Endothelial cell of umbilical vein (primary cell): ENCODE results near the gene UNC13D. TPM values are rescaled to one million over a fixed set of nuclear protein-coding genes. Genes with fewer than 3 reads are reported as not detected.

Experiments used
- BruUV-seq: library from RNA; stranded (reverse); fragments of 400-500 nt; replicated peaks from 2 replicates; lab custom pipeline; 2021; lab: Mats Ljungman, UMichigan
- CTCF ChIA-PET: fragments of 300-600, 350-600 bp; sonication (Branson Sonifier 250); formaldehyde crosslinking; loops from one replicate; lab custom pipeline; 2021; ENCODE audit warnings: antibody characterized with exemption, inconsistent platforms; lab: Charles Lee
- POLR2A ChIA-PET: fragments of 300-600, 350-600 bp; sonication (Branson Sonifier 250); formaldehyde crosslinking; loops from one replicate; lab custom pipeline; 2021; ENCODE audit warnings: antibody characterized with exemption, inconsistent platforms; lab: Charles Lee
- DNase-seq: peaks from one replicate; pipeline ENCODE4 v3.0.0-alpha.2; 2011; ENCODE audit warnings: low read depth, low spot score
- FAIRE-seq: peaks from 2 replicates; lab custom pipeline; 2011; peaks lifted over from hg19 to GRCh38; lab: Jason Lieb, UNC
- H2AFZ ChIP-seq: 2 replicates; pipeline ENCODE4 v1.6.0; 2012; ENCODE audit warnings: low read depth, low read length, control low read depth, inconsistent platforms
- H3K27ac ChIP-seq: 2 replicates; pipeline ENCODE4 v1.5.1; 2011; ENCODE audit warnings: low read depth, mild to moderate bottlenecking, control low read depth, low read length, moderate library complexity; ENCODE audit not compliant: insufficient read depth
- H3K27me3 ChIP-seq, 2 experiments: 2 replicates each; pipeline versions ENCODE4 v1.6.0 to v1.6.1; 2011; ENCODE audit warnings: low read length in 2 of 2, mixed read lengths in 1 of 2; ENCODE audit not compliant: control insufficient read depth in 2 of 2, insufficient read depth in 2 of 2
- H3K36me3 ChIP-seq, 2 experiments: 2 replicates in 1 of 2; 3 replicates in 1 of 2; pipeline ENCODE4 v1.5.1; 2011; ENCODE audit warnings: low read length in 2 of 2, mild to moderate bottlenecking in 1 of 2, moderate library complexity in 1 of 2; ENCODE audit not compliant: control insufficient read depth in 2 of 2, insufficient read depth in 2 of 2; ENCODE audit errors: extremely low read depth in 1 of 2
- H3K4me1 ChIP-seq: 3 replicates; pipeline ENCODE4 v1.5.1; 2011; ENCODE audit warnings: mild to moderate bottlenecking, low read length; ENCODE audit not compliant: control insufficient read depth, insufficient read depth; ENCODE audit errors: extremely low read depth
- H3K4me2 ChIP-seq: 2 replicates; pipeline ENCODE4 v1.6.1; 2011; ENCODE audit warnings: low read length, control low read depth, mixed read lengths; ENCODE audit not compliant: insufficient read depth
- H3K4me3 ChIP-seq, 3 experiments: fragments of 200-600 bp in 1 of 3; sonication (generic), shearing (Covaris generic) in 1 of 3; replicated peaks in 1 of 3; 2 replicates each; pipeline ENCODE4 v1.5.1; 2011 to 2016; ENCODE audit warnings: control low read depth in 3 of 3, low read length in 3 of 3, mild to moderate bottlenecking in 2 of 3, inconsistent platforms in 1 of 3, low read depth in 1 of 3, moderate library complexity in 1 of 3; ENCODE audit not compliant: insufficient read depth in 1 of 3
- H3K79me2 ChIP-seq: 2 replicates; pipeline ENCODE4 v1.6.0; 2012; ENCODE audit warnings: low read length, inconsistent platforms; ENCODE audit not compliant: control insufficient read depth, insufficient read depth
- H3K9ac ChIP-seq: replicated peaks from 2 replicates; pipeline ENCODE3; 2011; ENCODE audit warnings: low read length, control low read depth; ENCODE audit not compliant: insufficient read depth; ENCODE audit errors: extremely low read depth
- H3K9me1 ChIP-seq: replicated peaks from 3 replicates; pipeline ENCODE4 v1.6.0; 2011; ENCODE audit warnings: mild to moderate bottlenecking, low read length; ENCODE audit not compliant: control insufficient read depth, insufficient read depth; ENCODE audit errors: extremely low read depth
- H3K9me3 ChIP-seq: replicated peaks from 2 replicates; pipeline ENCODE4 v1.5.1; 2012; ENCODE audit warnings: low read length, inconsistent platforms; ENCODE audit not compliant: control insufficient read depth, insufficient read depth
- H4K20me1 ChIP-seq: replicated peaks from 2 replicates; pipeline ENCODE3; 2011; ENCODE audit warnings: mild to moderate bottlenecking, low read length; ENCODE audit not compliant: control insufficient read depth, insufficient read depth; ENCODE audit errors: extremely low read depth
- CTCF ChIP-seq, 2 donors: IDR thresholded peaks; 1 replicate in 1 of 2; 2 replicates in 1 of 2; pipeline ENCODE4 v1.5.1; 2011; ENCODE audit warnings: low read length in 2 of 2, mild to moderate bottlenecking in 2 of 2, moderate library complexity in 2 of 2, control low read depth in 1 of 2, inconsistent platforms in 1 of 2, low read depth in 1 of 2; ENCODE audit not compliant: insufficient read depth in 1 of 2; ENCODE audit errors: extremely low read depth in 1 of 2
- EZH2 ChIP-seq: IDR thresholded peaks from 2 replicates; pipeline ENCODE4 v1.6.1; 2012; ENCODE audit warnings: borderline replicate concordance, low read depth, mild to moderate bottlenecking, moderate library complexity, low read length, inconsistent platforms; ENCODE audit not compliant: severe bottlenecking
- FOS ChIP-seq: IDR thresholded peaks from 2 replicates; pipeline ENCODE4 v1.6.1; 2011; ENCODE audit warnings: mild to moderate bottlenecking, low read length, moderate library complexity, borderline replicate concordance; ENCODE audit not compliant: insufficient read depth
- GATA2 ChIP-seq: IDR thresholded peaks from 2 replicates; pipeline ENCODE4 v1.7.0; 2011; ENCODE audit warnings: low read depth, mild to moderate bottlenecking, moderate library complexity, mixed read lengths, low read length; ENCODE audit not compliant: insufficient read length, insufficient read depth
- JUN ChIP-seq: IDR thresholded peaks from 2 replicates; pipeline ENCODE4 v1.6.1; 2011; ENCODE audit warnings: borderline replicate concordance, low read depth; ENCODE audit not compliant: insufficient read length, insufficient read depth
- MAX ChIP-seq: IDR thresholded peaks from 2 replicates; pipeline ENCODE4 v1.6.1; 2011; ENCODE audit not compliant: insufficient read depth, insufficient read length
- MYC ChIP-seq: IDR thresholded peaks from one replicate; pipeline ENCODE4 v1.6.1; 2011; ENCODE audit warnings: mild to moderate bottlenecking, low read depth, low read length
- POLR2A ChIP-seq: IDR thresholded peaks from 2 replicates; pipeline ENCODE4 v1.6.1; 2012; ENCODE audit warnings: low read depth, mild to moderate bottlenecking, control low read depth, low read length
- POLR2AphosphoS5 ChIP-seq: IDR thresholded peaks from 2 replicates; pipeline ENCODE4 v1.6.1; 2012; ENCODE audit warnings: low read depth, mild to moderate bottlenecking, control low read depth, low read length, moderate library complexity; ENCODE audit not compliant: insufficient read depth
- dilution Hi-C: fragments of 300-500 bp; cut with MboI; formaldehyde crosslinking; loops from one replicate; pipeline ENCODE4 v1.15.0; 2019; ENCODE audit warnings: low sequenced_read_pairs; ENCODE audit not compliant: extremely low pct_ligation_motif_present
- intact Hi-C: fragments of 100-400 bp; cut with micrococcal nuclease; formaldehyde crosslinking; loops from one replicate; pipeline ENCODE4 v1.10.0; 2022
- polyA plus RNA-seq, 4 experiments: library from polyadenylated mRNA; depleted of rRNA in 3 of 4; stranded (reverse) in 3 of 4; unstranded in 1 of 4; fragments of >200 nt; gene quantifications; 2 replicates each; pipeline versions ENCODE4 v1.2.1 to v1.2.3, GENCODE V29; 2011 to 2012; ENCODE audit warnings: missing spikeins in 1 of 4
- total RNA-seq: library from RNA; stranded (reverse); gene quantifications from 2 replicates; pipeline ENCODE4 v1.2.3, GENCODE V29; 2021

Gene UNC13D
- total and polyA plus RNA-seq, 2 donors (not counting 3 experiments of a cell fraction or from before 2014, with no cell fraction given) = 6.9 to 14.9 TPM

- POLR2A ChIA-PET = interaction anchor here (0.8 kb wide), 1 partner anchor 53 kb away, joined by 3 read pairs; a partner anchor contains a TSS
- dilution Hi-C loops (no loop called here), intact Hi-C loops (no loop called here)
- peak overlapping the region; percentile 31 for H2AFZ ChIP-seq
- no peaks in the 10 kb centered on the region for H3K9me3 ChIP-seq
- H3K9me1 ChIP-seq = no peaks in the 10 kb centered on the region
- CTCF ChIA-PET = interaction anchor here (0.7 to 1.4 kb wide), 4 partner anchors 13 to 50 kb away, joined by 3 to 6 read pairs (median 4); no protein-coding TSS in a partner anchor
- H3K4me2 ChIP-seq = no peak overlapping the region
- H3K36me3 ChIP-seq = no peaks in the 10 kb centered on the region
- no peak for FAIRE-seq
- no peaks in the 10 kb centered on the region for H3K27me3 ChIP-seq
- no peak overlapping the region for H3K27ac ChIP-seq
- H3K4me3 ChIP-seq = no peak overlapping the region
- no peak for DNase-seq
- H3K9ac ChIP-seq = no peak overlapping the region
- no TSS peak for BruUV-seq
- H3K79me2 ChIP-seq = no peaks in the 10 kb centered on the region
- TF ChIP-seq GATA2 (no peak), EZH2 (no peak), POLR2A (no peak), MAX (no peak), FOS (no peak), MYC (no peak), POLR2AphosphoS5 (no peak), JUN (no peak), CTCF (IDR thresholded peaks at IDR 0.05; ENCODE audit: extremely low read depth in 1 of 2, insufficient read depth in 1 of 2, low read depth in 1 of 2, low read length in 2 of 2) (no peak)
- no peaks in the 10 kb centered on the region for H4K20me1 ChIP-seq
- H3K4me1 ChIP-seq = peaks cover 5% of the 10 kb centered on the region
Measured at GRCh38 chr17:75832652-75833400, 11.4 kb downstream of the UNC13D start.
